Small intestine (tissue), 16 donors: ENCODE results near the gene SENP6. TPM values are rescaled to one million over a fixed set of nuclear protein-coding genes. Genes with fewer than 3 reads are reported as not detected.

Experiments used
- DNase-seq, 2 donors: peaks; one replicate each; pipeline versions ENCODE4 v3.0.0 to v3.0.0-alpha.2; 2013
- FAIRE-seq: peaks from 2 replicates; lab custom pipeline; 2012; peaks lifted over from hg19 to GRCh38; lab: Jason Lieb, UNC
- H3K27ac ChIP-seq, 3 donors: one replicate each; pipeline ENCODE4 v1.5.1; 2013; ENCODE audit warnings: low read length in 2 of 3, mild to moderate bottlenecking in 2 of 3, control low read depth in 1 of 3, inconsistent platforms in 1 of 3, low read depth in 1 of 3, moderate library complexity in 1 of 3
- H3K27me3 ChIP-seq, 3 donors: one replicate each; pipeline ENCODE4 v1.6.1; 2013; ENCODE audit warnings: low read length in 3 of 3, inconsistent platforms in 1 of 3; ENCODE audit not compliant: control insufficient read depth in 3 of 3, insufficient read depth in 3 of 3
- H3K36me3 ChIP-seq, 3 donors: one replicate each; pipeline ENCODE4 v1.6.1; 2013; ENCODE audit warnings: low read length in 3 of 3, inconsistent platforms in 1 of 3, low read depth in 1 of 3, mild to moderate bottlenecking in 1 of 3, moderate library complexity in 1 of 3; ENCODE audit not compliant: control insufficient read depth in 3 of 3, insufficient read depth in 2 of 3
- H3K4me1 ChIP-seq, 3 donors: one replicate each; pipeline ENCODE4 v1.6.1; 2013; ENCODE audit warnings: low read length in 2 of 3, inconsistent platforms in 1 of 3, low read depth in 1 of 3, mild to moderate bottlenecking in 1 of 3, moderate library complexity in 1 of 3; ENCODE audit not compliant: control insufficient read depth in 3 of 3, insufficient read depth in 2 of 3
- H3K4me3 ChIP-seq, 3 donors: one replicate each; pipeline ENCODE4 v1.5.1; 2013; ENCODE audit warnings: low read length in 3 of 3, control low read depth in 1 of 3, inconsistent platforms in 1 of 3, low read depth in 1 of 3, mild to moderate bottlenecking in 1 of 3, moderate library complexity in 1 of 3
- H3K9me3 ChIP-seq, 2 donors: one replicate each; pipeline ENCODE4 v1.6.1; 2013; ENCODE audit warnings: low read depth in 1 of 2, low read length in 1 of 2; ENCODE audit not compliant: control insufficient read depth in 2 of 2, insufficient read depth in 1 of 2
- WGBS, 3 donors: extraction: QIAGEN DNeasy Blood & Tissue Kit; methylation state at CpG; one replicate each; pipeline ENCODE4 v1.1.7; 2013; 5-methylcytosine and 5-hydroxymethylcytosine counted together
- long read RNA-seq, 10 donors: transcript quantifications; one replicate each; lab custom pipeline, GENCODE V29; 2026
- polyA plus RNA-seq, 4 donors: library from polyadenylated mRNA; stranded (reverse) in 3 of 4; unstranded in 1 of 4; fragments of 200-250 nt in 3 of 4; fragments of 120-200 nt in 1 of 4; gene quantifications; one replicate each; pipeline versions ENCODE4 v1.2.1 to v1.2.3, GENCODE V29; 2013
- donor health status: healthy with polysubstance abuse.
- donor health status: control.
- donor health status: control.
- donor health status: Bipolar disorder and iron deficiency.
- donor health status: healthy.

Gene SENP6
- 10 to 100 TPM; 25.3 to 87.2 (median 27.4) TPM for polyA plus RNA-seq
- long read RNA-seq, donor 1, full-length matches to known transcripts = 6 of 14 reads
- long read RNA-seq, donor 1, partial matches to known transcripts = 8 of 14 reads
- long read RNA-seq, donor 1, other reads (novel, unspliced or antisense) = 0 of 14 reads
- long read RNA-seq, donor 2, partial matches to known transcripts = 8 of 8 reads
- long read RNA-seq, donor 2, other reads (novel, unspliced or antisense) = 0 of 8 reads
- long read RNA-seq, donor 3, partial matches to known transcripts = 10 of 12 reads
- long read RNA-seq, donor 3, other reads (novel, unspliced or antisense) = 0 of 12 reads
- long read RNA-seq, donor 4 = 0 reads
- long read RNA-seq, donor 5 = 0 reads
- long read RNA-seq, donor 6, partial matches to known transcripts = 0 of 1 reads
- long read RNA-seq, donor 6, other reads (novel, unspliced or antisense) = 0 of 1 reads
- long read RNA-seq, donor 7, full-length matches to known transcripts = 2 of 9 reads
- long read RNA-seq, donor 7, partial matches to known transcripts = 7 of 9 reads
- long read RNA-seq, donor 7, other reads (novel, unspliced or antisense) = 0 of 9 reads
- long read RNA-seq, donor 8 = 0 reads
- long read RNA-seq, donor 9, partial matches to known transcripts = 0 of 1 reads
- long read RNA-seq, donor 9, other reads (novel, unspliced or antisense) = 0 of 1 reads
- long read RNA-seq, donor 10, partial matches to known transcripts = 8 of 8 reads
- long read RNA-seq, donor 10, other reads (novel, unspliced or antisense) = 0 of 8 reads

DNA sequence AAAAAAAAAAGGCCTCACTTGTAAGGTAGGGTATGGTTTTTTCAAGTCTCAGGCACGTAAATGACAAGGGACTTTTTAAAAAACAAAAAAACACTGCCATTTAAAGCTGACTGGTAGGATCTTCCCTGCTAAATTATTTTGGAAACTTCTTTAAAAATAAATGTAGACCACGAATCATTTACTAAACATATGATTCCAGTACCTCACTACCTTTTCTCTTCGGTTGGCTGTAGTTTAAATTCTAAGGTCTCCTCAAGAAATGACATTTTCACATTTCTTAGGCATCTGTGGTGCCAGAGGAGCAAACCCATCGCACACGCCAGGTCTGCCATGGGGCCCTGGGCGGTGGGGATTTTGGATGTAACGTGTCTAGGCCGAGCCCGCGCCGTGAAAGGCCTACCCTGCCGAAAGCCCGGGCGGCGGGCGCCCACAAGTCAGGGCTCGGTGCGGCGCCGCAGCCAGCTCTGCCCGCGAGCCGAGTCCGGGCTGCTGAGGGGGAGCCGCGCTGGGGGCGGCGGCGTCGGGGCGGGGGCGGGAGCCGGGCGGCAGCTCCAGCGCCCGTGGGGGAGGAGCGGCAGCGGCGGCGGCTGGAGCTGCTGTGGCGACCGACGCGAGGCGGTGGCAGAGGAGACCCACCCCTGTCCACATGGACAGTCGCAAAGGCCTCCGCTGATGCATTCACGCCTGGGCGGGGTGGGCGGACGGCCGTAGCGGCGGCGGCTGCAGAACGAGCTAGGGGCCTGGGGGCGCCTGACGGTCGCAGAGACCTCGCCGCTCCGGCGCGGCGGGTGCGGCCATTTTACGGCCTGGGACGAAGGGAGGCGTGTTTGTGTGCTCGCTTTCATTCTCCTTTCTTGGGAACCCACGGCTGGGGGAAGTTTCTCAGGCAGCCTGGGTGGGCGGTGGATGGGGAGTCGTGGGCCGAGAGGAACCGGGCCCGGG is at the start of gene SENP6:
TSS of gene SENP6 (plus strand) at position 577 of the 942 bp plus-strand sequence. CDS start 645 bp downstream, outside the sequence.
- H3K9me3 ChIP-seq = no peaks in the 10 kb centered on the region
- peaks cover 0 to 7% (median 0%) of the 10 kb centered on the region in 3 donors for H3K36me3 ChIP-seq
- DNase-seq (peak; percentile 73 to 95), FAIRE-seq (no peak)
- H3K27me3 ChIP-seq = no peaks in the 10 kb centered on the region
- H3K4me3 ChIP-seq = peak within 1 kb of the TSS; percentile 75 to 99 (median 86)
- peaks cover 0 to 16% (median 5%) of the 10 kb centered on the region in 3 donors for H3K4me1 ChIP-seq
- 0% methylated on average over 44 to 76 of the region's 76 CpGs for WGBS, 3 donors
- H3K27ac ChIP-seq = peak within 1 kb of the TSS; percentile 97 to 100 (median 98)

DNA sequence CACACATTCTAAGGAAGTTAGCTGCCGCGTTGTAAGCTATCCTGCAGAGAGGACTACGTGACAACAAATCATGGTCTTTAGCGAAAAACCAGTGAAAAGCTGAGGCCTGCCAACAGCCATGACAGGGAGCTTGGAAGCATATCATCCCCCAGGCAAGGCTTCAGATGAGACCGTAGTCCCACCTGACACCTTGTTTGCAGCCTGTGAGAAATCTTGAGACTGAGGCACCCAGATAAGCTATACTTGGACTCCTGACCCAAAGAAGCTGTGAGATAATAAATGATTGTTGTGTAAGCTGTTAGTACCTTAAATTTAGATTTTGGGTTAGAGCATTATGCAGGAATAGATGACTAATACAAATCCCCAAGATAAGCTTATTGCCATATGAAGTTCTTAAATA is 45.4 kb upstream of the SENP6 start:
- FAIRE-seq (no peak), DNase-seq (peak in 1 of 2 donors; percentile 61)
- H3K27me3 ChIP-seq = no peaks in the 10 kb centered on the region
- H3K4me3 ChIP-seq = no peak overlapping the region
- H3K36me3 ChIP-seq = no peaks in the 10 kb centered on the region
- H3K27ac ChIP-seq = no peak overlapping the region
- peaks cover 0 to 4% (median 0%) of the 10 kb centered on the region in 3 donors for H3K4me1 ChIP-seq
- H3K9me3 ChIP-seq = no peaks in the 10 kb centered on the region
- 58 to 69% (median 66%) methylated on average over 5 of the region's 5 CpGs for WGBS, 3 donors

GRCh38 chr6:75557068-75557467 is 44.6 kb upstream of the SENP6 start:
- no peak for FAIRE-seq
- Histone ChIP-seq H3K4me3 (no peak overlapping the region), H3K27ac (no peak overlapping the region), H3K9me3 (no peaks in the 10 kb centered on the region), H3K27me3 (no peaks in the 10 kb centered on the region), H3K36me3 (no peaks in the 10 kb centered on the region), H3K4me1 (peaks cover 0 to 4% (median 0%) of the 10 kb centered on the region in 3 donors)
- DNase-seq = no peak
- WGBS, 3 donors = 74 to 94% (median 92%) methylated on average over 1 of the region's 1 CpG

DNA sequence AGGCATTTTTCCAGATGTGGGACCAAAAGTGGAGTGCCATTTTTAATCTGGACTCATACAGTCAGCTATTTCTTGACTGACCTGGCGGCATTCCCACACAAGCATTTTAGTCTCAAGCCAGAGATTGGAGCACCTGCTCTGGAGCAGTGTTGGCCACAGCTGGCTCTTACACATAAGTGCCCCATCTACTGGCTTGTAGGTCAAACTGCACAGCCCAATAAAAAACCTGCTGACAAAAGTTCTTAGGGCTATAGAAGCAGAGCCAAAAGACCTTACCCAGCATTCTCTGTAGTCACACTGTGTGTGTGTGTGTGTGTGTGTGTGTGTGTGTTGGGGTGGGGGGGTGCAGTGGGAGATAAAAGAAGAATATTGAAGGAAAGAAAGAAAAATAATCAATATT is 38.6 kb upstream of the SENP6 start:
- no peaks in the 10 kb centered on the region for H3K4me1 ChIP-seq
- peaks cover 0 to 7% of the 10 kb centered on the region in 2 donors for H3K9me3 ChIP-seq
- no peak for FAIRE-seq
- no peak overlapping the region for H3K27ac ChIP-seq
- peaks cover 0 to 6% (median 0%) of the 10 kb centered on the region in 3 donors for H3K27me3 ChIP-seq
- no peak overlapping the region for H3K4me3 ChIP-seq
- DNase-seq = peak; percentile 14 to 24
- H3K36me3 ChIP-seq = no peaks in the 10 kb centered on the region
- 50 to 85% (median 57%) methylated on average over 1 of the region's 1 CpG for WGBS, 3 donors

GRCh38 chr6:75566137-75566767 is 35.4 kb upstream of the SENP6 start:
- DNase-seq (no peak), FAIRE-seq (no peak)
- H3K36me3 ChIP-seq = no peaks in the 10 kb centered on the region
- H3K27me3 ChIP-seq = peaks cover 0 to 6% (median 2%) of the 10 kb centered on the region in 3 donors
- 96 to 100% (median 97%) methylated on average over 2 of the region's 2 CpGs for WGBS, 3 donors
- no peak overlapping the region for H3K27ac ChIP-seq
- peaks cover 0 to 7% of the 10 kb centered on the region in 2 donors for H3K9me3 ChIP-seq
- H3K4me3 ChIP-seq = no peak overlapping the region
- H3K4me1 ChIP-seq = no peaks in the 10 kb centered on the region

DNA sequence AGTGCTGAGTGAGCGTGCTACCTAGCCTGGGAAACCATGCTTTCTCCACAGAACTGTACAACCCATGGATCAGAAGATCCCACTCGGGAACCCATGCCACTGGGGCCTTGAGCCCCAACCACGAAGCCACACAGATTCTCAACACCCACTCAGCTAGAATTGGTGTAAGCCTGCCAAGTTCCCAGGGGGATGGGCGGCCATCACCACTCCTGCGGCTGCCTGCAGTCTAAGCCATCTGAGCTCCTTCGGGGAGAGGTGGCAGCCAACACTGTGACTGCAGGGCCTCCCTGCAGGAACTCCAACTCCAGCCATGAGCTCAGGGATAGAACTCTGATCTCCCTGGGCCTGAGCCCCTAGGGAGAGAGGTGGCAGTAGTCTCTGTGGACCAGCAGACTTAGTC is 33.6 kb upstream of the SENP6 start:
- Histone ChIP-seq H3K27ac (no peak overlapping the region), H3K4me3 (no peak overlapping the region), H3K36me3 (no peaks in the 10 kb centered on the region), H3K27me3 (peaks cover 0 to 6% (median 2%) of the 10 kb centered on the region in 3 donors), H3K4me1 (no peaks in the 10 kb centered on the region), H3K9me3 (peaks cover 0 to 7% of the 10 kb centered on the region in 2 donors)
- FAIRE-seq = no peak
- no peak for DNase-seq
- WGBS, 3 donors = 88 to 92% (median 89%) methylated on average over 6 of the region's 6 CpGs

DNA sequence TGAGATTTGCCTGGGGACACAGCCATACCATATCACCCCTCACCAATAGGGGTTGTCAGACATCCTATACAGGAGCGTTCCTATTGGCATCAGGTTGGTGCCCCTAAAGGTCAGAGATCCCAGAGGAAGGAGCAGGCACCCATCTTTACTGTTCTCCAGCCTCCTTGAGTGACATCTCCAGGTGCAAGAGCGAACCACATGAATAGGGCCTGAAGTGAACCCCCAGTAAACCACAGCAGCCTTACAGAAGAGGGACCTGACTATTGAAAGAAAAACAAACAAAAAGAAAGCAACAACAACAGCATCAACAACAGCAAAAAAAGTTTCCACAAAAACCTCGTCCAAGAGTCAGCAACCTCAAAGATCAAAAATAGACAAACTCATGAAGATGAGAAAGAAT is 32.7 kb upstream of the SENP6 start:
- Histone ChIP-seq H3K9me3 (peaks cover 0 to 7% of the 10 kb centered on the region in 2 donors), H3K36me3 (no peaks in the 10 kb centered on the region), H3K27me3 (peaks cover 0 to 6% (median 2%) of the 10 kb centered on the region in 3 donors), H3K4me3 (no peak overlapping the region), H3K4me1 (no peaks in the 10 kb centered on the region), H3K27ac (no peak overlapping the region)
- no peak for FAIRE-seq
- 54 to 58% (median 57%) methylated on average over 3 of the region's 3 CpGs for WGBS, 3 donors
- no peak for DNase-seq
